ENCODE data around the gene CCNF. TPM values are rescaled to one million over a fixed set of nuclear protein-coding genes. Genes with fewer than 3 reads are reported as not detected.
"Not testable (repeated sequence)": the region's sequence is repeated elsewhere in the genome, so short reads cannot be mapped to it uniquely, and the experiment has no call there.

The CCNF gene
- total RNA-seq, 1 donor from 2014 or later, result 6.8 TPM

GRCh38 chr16:2438121-2438520, 8.9 kb downstream of the CCNF start:
- Histone ChIP-seq H3K9me3 (ENCODE audit: control insufficient read depth in 3 of 3, low read length in 3 of 3) (no peaks in the 10 kb centered on the region), H3K9ac (ENCODE audit: low read depth in 1 of 3, low read length in 3 of 3) (no peak overlapping the region), H3K4me1 (ENCODE audit: control insufficient read depth in 3 of 3, insufficient read depth in 3 of 3, low read length in 3 of 3) (no peaks in the 10 kb centered on the region), H3K27me3 (ENCODE audit: control insufficient read depth in 3 of 3, insufficient read depth in 3 of 3, low read length in 3 of 3) (no peaks in the 10 kb centered on the region), H3K27ac (ENCODE audit: low read depth, low read length) (no peak overlapping the region), H3K4me3 (ENCODE audit: low read length in 3 of 3) (no peak overlapping the region), H3K36me3 (ENCODE audit: control insufficient read depth in 3 of 3, insufficient read depth in 3 of 3, low read length in 3 of 3) (peaks cover 3 to 21% (median 7%) of the 10 kb centered on the region in 3 donors)

DNA sequence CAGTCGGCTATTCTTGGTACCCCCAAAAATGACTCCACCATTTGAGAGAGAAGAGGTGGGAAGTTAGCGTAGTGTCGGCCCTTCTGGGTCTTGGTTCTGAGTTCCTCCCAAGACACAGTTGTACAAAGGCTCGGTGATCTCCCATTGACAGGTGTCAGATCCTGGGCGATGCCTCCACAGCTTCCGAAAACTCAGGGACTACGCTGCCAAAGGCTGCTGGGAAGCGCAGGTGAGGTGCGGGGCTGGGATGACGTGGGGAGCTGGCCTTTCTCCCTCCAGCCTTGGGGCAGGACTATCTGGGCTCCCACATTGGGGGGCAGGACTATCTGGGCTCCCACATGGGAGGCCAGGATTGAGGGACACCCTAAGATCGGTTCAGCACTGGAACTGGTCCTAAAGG, 10.4 kb downstream of the CCNF start:
- Histone ChIP-seq H3K4me3 (ENCODE audit: low read length in 3 of 3) (no peak overlapping the region), H3K36me3 (ENCODE audit: control insufficient read depth in 3 of 3, insufficient read depth in 3 of 3, low read length in 3 of 3) (peaks cover 0 to 21% (median 6%) of the 10 kb centered on the region in 3 donors), H3K9ac (ENCODE audit: low read depth in 1 of 3, low read length in 3 of 3) (no peak overlapping the region), H3K27ac (ENCODE audit: low read depth, low read length) (no peak overlapping the region), H3K4me1 (ENCODE audit: control insufficient read depth in 3 of 3, insufficient read depth in 3 of 3, low read length in 3 of 3) (peaks cover 0 to 4% (median 0%) of the 10 kb centered on the region in 3 donors), H3K27me3 (ENCODE audit: control insufficient read depth in 3 of 3, insufficient read depth in 3 of 3, low read length in 3 of 3) (no peaks in the 10 kb centered on the region), H3K9me3 (ENCODE audit: control insufficient read depth in 3 of 3, low read length in 3 of 3) (no peaks in the 10 kb centered on the region)

- H3K4me3 ChIP-seq (ENCODE audit: low read length in 3 of 3); H3K27ac ChIP-seq (ENCODE audit: low read depth, low read length); H3K9me3 ChIP-seq (ENCODE audit: control insufficient read depth in 3 of 3, low read length in 3 of 3); H3K9ac ChIP-seq (ENCODE audit: low read depth in 1 of 3, low read length in 3 of 3); H3K4me1 ChIP-seq (ENCODE audit: control insufficient read depth in 3 of 3, insufficient read depth in 3 of 3, low read length in 3 of 3); H3K27me3 ChIP-seq (ENCODE audit: control insufficient read depth in 3 of 3, insufficient read depth in 3 of 3, low read length in 3 of 3): not testable (repeated sequence)
- peaks cover 2 to 26% (median 16%) of the 10 kb centered on the region in 3 donors for H3K36me3 ChIP-seq (ENCODE audit: control insufficient read depth in 3 of 3, insufficient read depth in 3 of 3, low read length in 3 of 3)
Observed at GRCh38 chr16:2441143-2441804, 12.0 kb downstream of the CCNF start.

DNA sequence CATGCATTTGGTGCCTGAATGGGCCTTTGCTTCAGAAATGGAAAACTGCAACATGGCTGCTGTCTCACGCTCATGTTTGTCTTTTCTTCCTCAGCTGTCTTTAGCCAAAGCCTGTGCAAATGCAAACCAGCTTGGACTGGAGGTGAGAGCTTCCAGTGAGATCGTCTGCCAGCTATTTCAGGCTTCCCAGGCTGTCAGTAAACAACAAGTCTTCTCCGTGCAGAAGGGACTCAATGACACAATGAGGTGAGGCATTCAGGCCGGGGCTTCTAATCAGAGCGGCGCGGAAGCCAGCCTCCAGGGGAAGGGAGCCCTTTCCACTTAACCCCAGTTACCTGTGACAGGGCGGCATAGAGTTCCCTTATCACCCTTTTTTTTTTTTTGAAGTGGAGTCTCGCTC, 14.3 kb downstream of the CCNF start:
- no peak overlapping the region for H3K9ac ChIP-seq (ENCODE audit: low read depth in 1 of 3, low read length in 3 of 3)
- H3K4me3 ChIP-seq (ENCODE audit: low read length in 3 of 3), result no peak overlapping the region
- no peaks in the 10 kb centered on the region for H3K27me3 ChIP-seq (ENCODE audit: control insufficient read depth in 3 of 3, insufficient read depth in 3 of 3, low read length in 3 of 3)
- peaks cover 10 to 24% (median 19%) of the 10 kb centered on the region in 3 donors for H3K36me3 ChIP-seq (ENCODE audit: control insufficient read depth in 3 of 3, insufficient read depth in 3 of 3, low read length in 3 of 3)
- no peak overlapping the region for H3K27ac ChIP-seq (ENCODE audit: low read depth, low read length)
- no peaks in the 10 kb centered on the region for H3K9me3 ChIP-seq (ENCODE audit: control insufficient read depth in 3 of 3, low read length in 3 of 3)
- peaks cover 0 to 4% (median 0%) of the 10 kb centered on the region in 3 donors for H3K4me1 ChIP-seq (ENCODE audit: control insufficient read depth in 3 of 3, insufficient read depth in 3 of 3, low read length in 3 of 3)

- peaks cover 14 to 24% (median 20%) of the 10 kb centered on the region in 3 donors for H3K36me3 ChIP-seq (ENCODE audit: control insufficient read depth in 3 of 3, insufficient read depth in 3 of 3, low read length in 3 of 3)
- no peak overlapping the region for H3K4me3 ChIP-seq (ENCODE audit: low read length in 3 of 3)
- no peaks in the 10 kb centered on the region for H3K9me3 ChIP-seq (ENCODE audit: control insufficient read depth in 3 of 3, low read length in 3 of 3)
- H3K27ac ChIP-seq (ENCODE audit: low read depth, low read length), result no peak overlapping the region
- H3K4me1 ChIP-seq (ENCODE audit: control insufficient read depth in 3 of 3, insufficient read depth in 3 of 3, low read length in 3 of 3), result peaks cover 0 to 4% (median 0%) of the 10 kb centered on the region in 3 donors
- no peaks in the 10 kb centered on the region for H3K27me3 ChIP-seq (ENCODE audit: control insufficient read depth in 3 of 3, insufficient read depth in 3 of 3, low read length in 3 of 3)
- no peak overlapping the region for H3K9ac ChIP-seq (ENCODE audit: low read depth in 1 of 3, low read length in 3 of 3)
Observed at GRCh38 chr16:2447920-2448583, 18.8 kb downstream of the CCNF start.

DNA sequence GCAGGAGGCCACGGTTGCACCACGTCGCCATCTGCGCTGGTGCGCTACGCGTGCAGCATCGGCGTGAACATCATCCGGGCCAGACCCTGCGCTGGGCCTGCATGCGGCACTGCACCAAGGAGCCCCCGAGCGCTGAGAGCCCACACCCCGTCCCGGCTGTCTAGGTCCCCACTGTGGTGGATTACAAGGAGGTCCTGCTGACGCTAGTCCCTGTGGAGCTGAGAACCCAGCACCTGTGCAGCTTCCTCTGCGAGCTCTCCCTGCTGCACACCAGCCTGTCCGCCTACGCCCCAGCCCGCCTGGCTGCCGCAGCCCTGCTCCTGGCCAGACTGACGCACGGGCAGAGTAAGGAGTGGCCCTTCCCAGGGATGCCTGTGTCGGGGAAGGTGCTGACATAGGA, 19.9 kb downstream of the CCNF start:
- Histone ChIP-seq H3K4me3 (ENCODE audit: low read length in 3 of 3) (no peak overlapping the region), H3K4me1 (ENCODE audit: control insufficient read depth in 3 of 3, insufficient read depth in 3 of 3, low read length in 3 of 3) (no peaks in the 10 kb centered on the region), H3K36me3 (ENCODE audit: control insufficient read depth in 3 of 3, insufficient read depth in 3 of 3, low read length in 3 of 3) (peaks cover 20 to 30% (median 23%) of the 10 kb centered on the region in 3 donors), H3K9ac (ENCODE audit: low read depth in 1 of 3, low read length in 3 of 3) (no peak overlapping the region), H3K27ac (ENCODE audit: low read depth, low read length) (no peak overlapping the region), H3K27me3 (ENCODE audit: control insufficient read depth in 3 of 3, insufficient read depth in 3 of 3, low read length in 3 of 3) (no peaks in the 10 kb centered on the region), H3K9me3 (ENCODE audit: control insufficient read depth in 3 of 3, low read length in 3 of 3) (no peaks in the 10 kb centered on the region)

DNA sequence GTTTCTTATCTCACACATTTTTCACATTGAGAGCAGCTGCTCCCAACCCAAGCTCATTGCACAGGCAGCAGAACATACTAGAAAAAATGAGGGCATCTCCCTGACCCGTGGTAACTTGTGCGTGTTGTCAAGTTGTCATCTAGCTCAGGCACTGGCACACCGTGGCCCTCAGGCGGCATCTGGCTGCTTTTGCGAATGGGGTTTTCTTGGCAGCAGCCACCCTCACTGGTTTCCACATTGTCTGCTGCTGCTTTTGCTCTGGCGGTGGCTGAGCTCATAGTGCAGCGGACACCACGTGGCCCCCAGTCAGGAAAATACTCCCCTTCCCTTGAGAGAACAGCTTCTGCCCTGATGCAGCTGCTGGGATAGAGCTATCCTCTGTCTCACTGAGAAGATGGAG, 21.3 kb downstream of the CCNF start:
- Histone ChIP-seq H3K4me3 (ENCODE audit: low read length in 3 of 3) (no peak overlapping the region), H3K27ac (ENCODE audit: low read depth, low read length) (no peak overlapping the region), H3K36me3 (ENCODE audit: control insufficient read depth in 3 of 3, insufficient read depth in 3 of 3, low read length in 3 of 3) (peaks cover 17 to 20% (median 19%) of the 10 kb centered on the region in 3 donors), H3K4me1 (ENCODE audit: control insufficient read depth in 3 of 3, insufficient read depth in 3 of 3, low read length in 3 of 3) (no peaks in the 10 kb centered on the region), H3K9ac (ENCODE audit: low read depth in 1 of 3, low read length in 3 of 3) (no peak overlapping the region), H3K27me3 (ENCODE audit: control insufficient read depth in 3 of 3, insufficient read depth in 3 of 3, low read length in 3 of 3) (no peaks in the 10 kb centered on the region), H3K9me3 (ENCODE audit: control insufficient read depth in 3 of 3, low read length in 3 of 3) (no peaks in the 10 kb centered on the region)

GRCh38 chr16:2450975-2451381, 21.7 kb downstream of the CCNF start:
- Histone ChIP-seq H3K9ac (ENCODE audit: low read depth in 1 of 3, low read length in 3 of 3) (no peak overlapping the region), H3K4me3 (ENCODE audit: low read length in 3 of 3) (no peak overlapping the region), H3K27me3 (ENCODE audit: control insufficient read depth in 3 of 3, insufficient read depth in 3 of 3, low read length in 3 of 3) (no peaks in the 10 kb centered on the region), H3K9me3 (ENCODE audit: control insufficient read depth in 3 of 3, low read length in 3 of 3) (no peaks in the 10 kb centered on the region), H3K27ac (ENCODE audit: low read depth, low read length) (no peak overlapping the region), H3K36me3 (ENCODE audit: control insufficient read depth in 3 of 3, insufficient read depth in 3 of 3, low read length in 3 of 3) (peaks cover 16 to 20% (median 19%) of the 10 kb centered on the region in 3 donors), H3K4me1 (ENCODE audit: control insufficient read depth in 3 of 3, insufficient read depth in 3 of 3, low read length in 3 of 3) (no peaks in the 10 kb centered on the region)

DNA sequence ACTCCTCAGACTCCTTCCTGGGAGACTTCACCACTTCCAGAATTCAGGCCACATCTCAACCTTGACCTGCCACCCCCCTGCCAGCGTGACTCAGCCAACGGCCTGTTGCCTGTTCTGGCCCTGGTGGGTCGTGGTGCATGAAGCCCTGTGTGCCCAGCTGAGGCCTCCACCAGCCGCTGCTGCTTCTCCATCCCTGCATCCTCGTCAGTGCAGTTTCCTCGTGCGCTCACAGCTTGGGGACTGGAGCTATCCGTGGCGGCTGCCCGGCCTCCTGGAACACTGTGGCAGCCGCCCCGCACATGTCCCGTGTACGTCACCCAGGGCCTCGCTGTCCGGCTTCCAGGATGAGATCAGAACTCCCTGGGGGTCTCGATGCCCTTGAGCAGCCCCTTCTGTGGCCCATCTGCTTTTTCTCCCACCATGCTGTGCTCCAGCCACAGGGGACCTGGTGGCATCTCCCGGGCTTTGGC, 22.6 kb downstream of the CCNF start:
- H3K27ac ChIP-seq (ENCODE audit: low read depth, low read length), result no peak overlapping the region

GRCh38 chr16:2452650-2453049, 23.4 kb downstream of the CCNF start:
- no peaks in the 10 kb centered on the region for H3K9me3 ChIP-seq (ENCODE audit: control insufficient read depth in 3 of 3, low read length in 3 of 3)
- H3K27ac ChIP-seq (ENCODE audit: low read depth, low read length), result no peak overlapping the region
- H3K36me3 ChIP-seq (ENCODE audit: control insufficient read depth in 3 of 3, insufficient read depth in 3 of 3, low read length in 3 of 3), result peaks cover 15 to 19% (median 18%) of the 10 kb centered on the region in 3 donors
- no peak overlapping the region for H3K4me3 ChIP-seq (ENCODE audit: low read length in 3 of 3)
- H3K27me3 ChIP-seq (ENCODE audit: control insufficient read depth in 3 of 3, insufficient read depth in 3 of 3, low read length in 3 of 3), result no peaks in the 10 kb centered on the region
- no peak overlapping the region for H3K9ac ChIP-seq (ENCODE audit: low read depth in 1 of 3, low read length in 3 of 3)
- no peaks in the 10 kb centered on the region for H3K4me1 ChIP-seq (ENCODE audit: control insufficient read depth in 3 of 3, insufficient read depth in 3 of 3, low read length in 3 of 3)

More for the DNA sequence above, 22.6 kb downstream of the CCNF start:
- no peaks in the 10 kb centered on the region for H3K9me3 ChIP-seq (ENCODE audit: control insufficient read depth in 3 of 3, low read length in 3 of 3)
- no peaks in the 10 kb centered on the region for H3K27me3 ChIP-seq (ENCODE audit: control insufficient read depth in 3 of 3, insufficient read depth in 3 of 3, low read length in 3 of 3)
- H3K9ac ChIP-seq (ENCODE audit: low read depth in 1 of 3, low read length in 3 of 3), result no peak overlapping the region
- H3K36me3 ChIP-seq (ENCODE audit: control insufficient read depth in 3 of 3, insufficient read depth in 3 of 3, low read length in 3 of 3), result peaks cover 13 to 19% (median 16%) of the 10 kb centered on the region in 3 donors
- H3K4me3 ChIP-seq (ENCODE audit: low read length in 3 of 3), result no peak overlapping the region
- no peaks in the 10 kb centered on the region for H3K4me1 ChIP-seq (ENCODE audit: control insufficient read depth in 3 of 3, insufficient read depth in 3 of 3, low read length in 3 of 3)
